Activated T-helper 1 cell treated with anti-CD3 and anti-CD28 coated beads, Interleukin-12 subunit alpha, Interleukin-12 subunit beta, Interleukin-2, Interleukin-4 antibody, amounts not matched to agents 30 ng/mL and 10 ng/mL and 1 ng/mL, durations not matched to agents 14 hours and 24 hours and 36 hours (primary cell): Measurements from ENCODE around the gene ZCCHC17. TPM values are rescaled to one million over a fixed set of nuclear protein-coding genes. Genes with fewer than 3 reads are reported as not detected.

Source experiments
- DNase-seq: peaks from one replicate; pipeline ENCODE4 v3.0.0; 2021; ENCODE audit warnings: low spot score
- H3K27ac Mint-ChIP-seq: one replicate; pipeline ENCODE4 v1.8.0; 2021; ENCODE audit warnings: mild to moderate bottlenecking, mixed read lengths
- H3K27me3 Mint-ChIP-seq: one replicate; pipeline ENCODE4 v1.8.0; 2022; ENCODE audit warnings: mild to moderate bottlenecking, moderate library complexity, mixed read lengths; ENCODE audit not compliant: insufficient read depth
- H3K36me3 Mint-ChIP-seq: one replicate; pipeline ENCODE4 v1.8.0; 2021; ENCODE audit warnings: low read depth, mixed read lengths
- H3K4me1 Mint-ChIP-seq: one replicate; pipeline ENCODE4 v1.8.0; 2021; ENCODE audit warnings: low read depth, mixed read lengths
- H3K4me3 Mint-ChIP-seq: one replicate; pipeline ENCODE4 v1.8.0; 2021; ENCODE audit warnings: mild to moderate bottlenecking, moderate library complexity, mixed read lengths
- H3K9me3 Mint-ChIP-seq: one replicate; pipeline ENCODE4 v1.8.0; 2021; ENCODE audit warnings: mixed read lengths
- intact Hi-C: fragments of 100-400 bp; cut with micrococcal nuclease; formaldehyde crosslinking; loops from one replicate; pipeline ENCODE4 v1.15.1; 2024
- total RNA-seq: library from RNA; stranded (reverse); gene quantifications from 2 replicates; pipeline ENCODE4 v1.2.3, GENCODE V29; 2022

ZCCHC17 gene
- total RNA-seq, 1 donor from 2014 or later: 24.7 TPM

GRCh38 chr1:31394584-31395193, 97.9 kb downstream of the ZCCHC17 start:
- no peaks in the 10 kb centered on the region for H3K36me3 Mint-ChIP-seq
- no peaks in the 10 kb centered on the region for H3K9me3 Mint-ChIP-seq
- peaks cover 12% of the 10 kb centered on the region for H3K27me3 Mint-ChIP-seq
- intact Hi-C loops: loop anchor here (1.0 to 2.0 kb wide), 3 partner anchors 28 to 394 kb away; no protein-coding TSS in a partner anchor
- H3K27ac Mint-ChIP-seq: no peak overlapping the region
- peaks cover 10% of the 10 kb centered on the region for H3K4me1 Mint-ChIP-seq
- DNase-seq: peak; percentile 61
- peak overlapping the region; percentile 80 for H3K4me3 Mint-ChIP-seq

DNA sequence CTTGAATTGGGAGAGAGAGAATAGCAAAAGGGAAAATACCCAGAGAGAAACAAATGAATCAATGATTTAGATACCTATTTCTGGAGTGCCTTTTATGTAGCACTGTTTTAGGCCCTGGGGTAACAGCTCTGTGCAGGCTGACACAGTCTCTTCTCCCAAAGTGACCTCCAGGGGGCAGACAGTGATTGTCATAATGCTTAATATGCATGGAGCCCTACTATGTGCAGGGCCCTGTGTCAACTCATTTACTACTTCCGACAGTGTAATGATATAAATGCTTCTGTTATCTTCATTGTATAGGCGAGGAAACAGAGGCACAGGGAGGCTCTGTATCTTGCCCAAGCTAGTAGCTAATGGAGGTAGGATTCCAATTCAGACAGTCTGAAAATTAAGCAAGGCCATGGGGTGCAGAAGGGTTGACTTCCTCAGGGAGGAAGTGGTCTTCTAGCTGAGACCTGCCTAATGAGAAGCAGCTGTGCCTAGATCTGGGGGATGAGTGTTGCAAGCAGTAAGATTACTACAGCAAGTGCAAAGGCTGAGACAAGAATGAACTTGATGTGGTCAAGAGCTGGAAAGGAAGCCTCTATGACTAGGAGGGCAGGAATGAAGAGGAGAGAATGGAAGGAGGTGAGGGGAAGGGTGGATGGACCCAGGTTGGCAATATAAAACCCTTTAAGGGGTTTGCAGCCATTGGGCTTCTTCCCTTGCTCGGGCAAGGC, 100.0 kb downstream of the ZCCHC17 start:
- Mint-ChIP-seq H3K36me3 (no peaks in the 10 kb centered on the region), H3K27me3 (peaks cover 10% of the 10 kb centered on the region), H3K4me1 (peaks cover 10% of the 10 kb centered on the region), H3K9me3 (no peaks in the 10 kb centered on the region), H3K4me3 (no peak overlapping the region), H3K27ac (no peak overlapping the region)
- intact Hi-C loops: no loop called here
- DNase-seq: no peak

DNA sequence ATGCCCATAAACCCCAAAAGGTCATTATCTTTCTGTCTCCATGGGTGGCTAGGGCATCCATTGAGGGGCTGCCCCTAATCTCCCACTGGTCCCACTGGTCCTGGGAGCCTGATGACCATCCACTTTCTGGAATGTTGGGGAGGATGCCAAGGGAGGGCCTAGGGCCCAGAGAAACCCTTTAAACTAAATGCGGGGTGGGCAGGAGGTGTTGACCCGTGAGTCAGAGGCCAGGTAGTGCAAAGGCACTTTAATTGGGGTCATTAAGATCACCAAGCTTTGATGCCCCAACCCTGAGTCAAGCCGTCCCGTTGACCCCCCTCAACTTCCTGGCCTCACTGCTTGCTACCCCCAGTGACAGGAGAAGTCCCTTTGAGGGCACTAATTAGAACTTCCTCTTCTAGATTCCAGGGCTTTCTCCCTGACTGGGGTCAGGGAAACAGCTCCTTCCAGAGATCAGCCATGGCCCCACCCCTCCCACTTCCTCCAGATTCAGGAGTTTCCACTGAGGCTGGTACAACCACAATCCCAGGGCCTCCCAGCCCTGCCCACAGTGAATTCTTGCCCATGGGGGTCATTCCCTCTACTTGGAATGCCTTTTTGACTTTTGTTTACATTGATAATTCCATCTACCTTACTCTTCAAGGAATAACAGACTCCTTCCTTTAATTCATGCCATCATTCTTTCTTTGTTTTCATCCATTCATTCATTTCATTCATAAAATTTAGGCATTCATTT, 100.7 kb downstream of the ZCCHC17 start:
- intact Hi-C loops: no loop called here

DNA sequence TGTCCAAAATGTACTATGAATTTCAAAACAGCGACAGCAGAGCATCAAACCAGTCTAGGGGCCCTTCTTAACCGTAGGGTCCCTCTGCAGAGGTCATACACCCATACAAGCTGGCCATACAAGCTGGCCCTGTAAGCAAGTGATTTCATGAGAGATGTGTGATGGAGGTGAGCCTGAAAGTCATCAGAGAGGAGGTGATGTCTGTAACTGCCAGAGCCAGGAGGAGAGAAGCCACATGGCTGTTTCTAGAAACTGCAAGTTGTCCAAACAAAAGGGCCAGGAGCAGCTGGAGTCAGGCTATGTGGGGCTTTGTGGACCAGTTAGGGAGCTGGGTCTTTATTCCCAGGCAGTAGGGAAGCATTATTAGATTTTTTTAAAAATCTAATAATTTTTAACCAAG, 101.4 kb downstream of the ZCCHC17 start:
- H3K36me3 Mint-ChIP-seq: no peaks in the 10 kb centered on the region
- intact Hi-C loops: no loop called here
- peaks cover 10% of the 10 kb centered on the region for H3K4me1 Mint-ChIP-seq
- H3K9me3 Mint-ChIP-seq: no peaks in the 10 kb centered on the region
- H3K4me3 Mint-ChIP-seq: no peak overlapping the region
- H3K27ac Mint-ChIP-seq: no peak overlapping the region
- peaks cover 10% of the 10 kb centered on the region for H3K27me3 Mint-ChIP-seq
- DNase-seq: no peak

More for the DNA sequence above, 100.7 kb downstream of the ZCCHC17 start:
- Mint-ChIP-seq H3K4me1 (peaks cover 10% of the 10 kb centered on the region), H3K27me3 (peaks cover 10% of the 10 kb centered on the region), H3K4me3 (no peak overlapping the region), H3K36me3 (no peaks in the 10 kb centered on the region), H3K27ac (no peak overlapping the region), H3K9me3 (no peaks in the 10 kb centered on the region)
- DNase-seq: no peak

- Mint-ChIP-seq H3K36me3 (no peaks in the 10 kb centered on the region), H3K27me3 (peaks cover 12% of the 10 kb centered on the region), H3K4me1 (peaks cover 2% of the 10 kb centered on the region), H3K9me3 (no peaks in the 10 kb centered on the region), H3K27ac (no peak overlapping the region), H3K4me3 (no peak overlapping the region)
- intact Hi-C loops: no loop called here
- DNase-seq: no peak
These were observed 103.1 kb downstream of the ZCCHC17 start for GRCh38 chr1:31399976-31400375.

- Mint-ChIP-seq H3K27ac (no peak overlapping the region), H3K27me3 (peaks cover 11% of the 10 kb centered on the region), H3K4me1 (no peaks in the 10 kb centered on the region), H3K36me3 (no peaks in the 10 kb centered on the region), H3K4me3 (no peak overlapping the region), H3K9me3 (no peaks in the 10 kb centered on the region)
- intact Hi-C loops: no loop called here
- DNase-seq: no peak
These were observed 103.6 kb downstream of the ZCCHC17 start for GRCh38 chr1:31400393-31400792.

DNA sequence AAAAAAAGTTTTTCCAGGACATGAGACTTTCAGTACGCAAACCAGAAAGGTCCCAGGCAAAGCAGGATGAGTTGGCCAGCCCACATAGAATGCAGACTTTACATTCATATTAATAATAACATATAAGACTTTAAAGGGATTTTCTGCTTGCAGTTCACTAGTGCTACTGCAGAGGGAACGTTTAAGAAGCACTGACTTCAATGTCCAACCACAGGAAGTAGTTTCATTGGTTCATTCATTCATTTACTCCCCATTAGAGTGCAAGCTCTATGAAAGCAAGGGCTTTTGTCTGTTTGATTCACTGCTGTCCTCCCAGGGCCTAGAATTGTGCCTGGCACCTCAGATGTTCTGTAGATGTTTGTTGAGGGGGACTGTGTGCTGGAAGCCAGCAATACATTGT, 104.4 kb downstream of the ZCCHC17 start:
- DNase-seq: no peak
- H3K4me1 Mint-ChIP-seq: no peaks in the 10 kb centered on the region
- H3K36me3 Mint-ChIP-seq: no peaks in the 10 kb centered on the region
- no peak overlapping the region for H3K4me3 Mint-ChIP-seq
- no peak overlapping the region for H3K27ac Mint-ChIP-seq
- H3K9me3 Mint-ChIP-seq: no peaks in the 10 kb centered on the region
- intact Hi-C loops: no loop called here
- peaks cover 9% of the 10 kb centered on the region for H3K27me3 Mint-ChIP-seq

DNA sequence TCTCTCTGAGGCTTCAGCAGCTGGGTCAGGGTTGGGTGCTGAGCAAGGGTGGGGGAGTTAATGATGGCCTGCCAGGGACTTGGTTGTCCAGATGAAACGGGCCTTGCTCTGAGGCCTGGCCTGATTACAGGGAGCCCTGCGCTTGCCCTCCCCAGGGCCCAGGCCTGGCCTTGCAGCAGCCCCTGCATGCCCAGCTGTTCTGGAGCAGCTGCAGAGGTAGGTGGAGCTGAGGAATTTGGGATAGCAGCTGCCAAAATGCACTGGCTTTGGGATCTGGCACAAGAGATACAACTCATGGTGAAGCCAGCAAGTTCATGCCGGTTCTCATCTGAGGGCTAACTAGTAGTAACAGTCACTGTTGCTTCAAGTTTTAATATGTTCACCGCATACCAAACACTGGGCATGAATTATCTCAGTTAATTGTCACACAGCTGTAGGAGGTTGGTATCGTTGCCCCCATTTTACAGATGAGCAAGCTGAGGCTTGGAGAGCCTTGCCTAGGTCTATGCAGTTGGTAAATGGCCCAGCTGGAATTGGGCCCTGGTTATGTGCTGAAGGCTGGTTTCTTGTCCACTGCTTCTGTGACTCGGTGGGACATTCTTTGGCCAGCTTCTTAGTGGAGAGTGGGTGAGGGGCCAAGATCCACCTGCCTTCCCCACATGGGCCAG, 108.9 kb downstream of the ZCCHC17 start:
- no peak overlapping the region for H3K4me3 Mint-ChIP-seq
- no peak overlapping the region for H3K27ac Mint-ChIP-seq
- intact Hi-C loops: no loop called here
- no peak for DNase-seq
- no peaks in the 10 kb centered on the region for H3K9me3 Mint-ChIP-seq
- H3K4me1 Mint-ChIP-seq: no peaks in the 10 kb centered on the region
- H3K27me3 Mint-ChIP-seq: peaks cover 15% of the 10 kb centered on the region
- no peaks in the 10 kb centered on the region for H3K36me3 Mint-ChIP-seq

DNA sequence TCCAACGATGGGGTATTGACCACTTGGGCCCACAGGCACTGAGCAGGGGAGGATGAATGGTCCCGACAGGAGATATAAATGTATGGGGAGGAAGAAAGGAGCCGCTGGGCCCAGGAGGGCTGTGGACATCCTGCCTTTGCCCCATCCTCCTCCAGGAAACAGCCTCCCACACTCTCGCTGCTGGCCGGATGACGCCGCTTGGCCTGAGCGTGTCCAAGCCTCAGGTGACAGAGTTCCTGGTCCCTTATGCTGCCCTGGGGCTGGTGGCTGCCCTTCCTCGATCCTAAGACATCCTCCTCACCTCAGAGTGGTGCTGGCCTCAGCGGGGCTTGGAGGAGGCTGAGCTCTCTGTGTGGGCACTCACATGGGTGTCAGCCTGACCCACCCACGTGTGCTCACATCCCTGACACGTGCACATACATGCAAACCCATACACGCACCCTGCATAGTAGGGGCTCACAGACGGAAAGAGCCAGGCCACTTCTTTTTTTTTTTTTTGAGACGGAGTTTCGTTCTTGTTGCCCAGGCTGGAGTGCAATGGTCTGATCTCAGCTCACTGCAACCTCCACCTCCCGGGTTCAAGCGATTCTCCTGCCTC, 110.3 kb downstream of the ZCCHC17 start:
- intact Hi-C loops: no loop called here
- H3K4me3 Mint-ChIP-seq: no peak overlapping the region
- no peaks in the 10 kb centered on the region for H3K9me3 Mint-ChIP-seq
- H3K4me1 Mint-ChIP-seq: no peaks in the 10 kb centered on the region
- no peak overlapping the region for H3K27ac Mint-ChIP-seq
- peaks cover 30% of the 10 kb centered on the region for H3K27me3 Mint-ChIP-seq
- no peaks in the 10 kb centered on the region for H3K36me3 Mint-ChIP-seq
- DNase-seq: no peak

- no peaks in the 10 kb centered on the region for H3K9me3 Mint-ChIP-seq
- H3K4me3 Mint-ChIP-seq: no peak overlapping the region
- intact Hi-C loops: no loop called here
- H3K27ac Mint-ChIP-seq: no peak overlapping the region
- H3K4me1 Mint-ChIP-seq: peaks cover 4% of the 10 kb centered on the region
- H3K27me3 Mint-ChIP-seq: peaks cover 34% of the 10 kb centered on the region
- no peaks in the 10 kb centered on the region for H3K36me3 Mint-ChIP-seq
- no peak for DNase-seq
These were observed 112.0 kb downstream of the ZCCHC17 start for GRCh38 chr1:31408788-31409318.

- DNase-seq: no peak
- Mint-ChIP-seq H3K4me3 (no peak overlapping the region), H3K27ac (no peak overlapping the region), H3K4me1 (peaks cover 5% of the 10 kb centered on the region), H3K27me3 (peaks cover 44% of the 10 kb centered on the region), H3K36me3 (no peaks in the 10 kb centered on the region), H3K9me3 (no peaks in the 10 kb centered on the region)
- intact Hi-C loops: no loop called here
These were observed 113.4 kb downstream of the ZCCHC17 start for GRCh38 chr1:31409946-31410858.
